GM10248 (cell line): ENCODE data around the gene ABHD12.
"Not testable (repeated sequence)": the region's sequence is repeated elsewhere in the genome, so short reads cannot be mapped to it uniquely, and the experiment has no call there.

Experiments
- CTCF ChIA-PET: fragments of 300-600 bp; sonication (Branson Sonifier 250); formaldehyde crosslinking; extraction: SDS; loops from one replicate; lab custom pipeline; 2021; ENCODE audit warnings: antibody characterized with exemption; lab: Yijun Ruan, JAX
- POLR2A ChIA-PET: fragments of 350-650 bp; sonication (Branson Sonifier 250); formaldehyde crosslinking; extraction: SDS; loops from one replicate; lab custom pipeline; 2020; ENCODE audit warnings: antibody characterized with exemption; lab: Yijun Ruan, JAX
- DNase-seq: peaks from one replicate; pipeline ENCODE4 v3.0.0; 2012; ENCODE audit errors: extremely low spot score
- CTCF ChIP-seq: IDR thresholded peaks from 2 replicates; pipeline ENCODE4 v1.5.1; 2012; ENCODE audit warnings: mild to moderate bottlenecking, low read depth; ENCODE audit errors: extremely low read depth, missing control alignments, control extremely low read depth

Gene ABHD12

GRCh38 chr20:25315418-25316210, 75.0 kb downstream of the ABHD12 start:
- POLR2A ChIA-PET, result no interaction called here
- DNase-seq, result no peak

DNA sequence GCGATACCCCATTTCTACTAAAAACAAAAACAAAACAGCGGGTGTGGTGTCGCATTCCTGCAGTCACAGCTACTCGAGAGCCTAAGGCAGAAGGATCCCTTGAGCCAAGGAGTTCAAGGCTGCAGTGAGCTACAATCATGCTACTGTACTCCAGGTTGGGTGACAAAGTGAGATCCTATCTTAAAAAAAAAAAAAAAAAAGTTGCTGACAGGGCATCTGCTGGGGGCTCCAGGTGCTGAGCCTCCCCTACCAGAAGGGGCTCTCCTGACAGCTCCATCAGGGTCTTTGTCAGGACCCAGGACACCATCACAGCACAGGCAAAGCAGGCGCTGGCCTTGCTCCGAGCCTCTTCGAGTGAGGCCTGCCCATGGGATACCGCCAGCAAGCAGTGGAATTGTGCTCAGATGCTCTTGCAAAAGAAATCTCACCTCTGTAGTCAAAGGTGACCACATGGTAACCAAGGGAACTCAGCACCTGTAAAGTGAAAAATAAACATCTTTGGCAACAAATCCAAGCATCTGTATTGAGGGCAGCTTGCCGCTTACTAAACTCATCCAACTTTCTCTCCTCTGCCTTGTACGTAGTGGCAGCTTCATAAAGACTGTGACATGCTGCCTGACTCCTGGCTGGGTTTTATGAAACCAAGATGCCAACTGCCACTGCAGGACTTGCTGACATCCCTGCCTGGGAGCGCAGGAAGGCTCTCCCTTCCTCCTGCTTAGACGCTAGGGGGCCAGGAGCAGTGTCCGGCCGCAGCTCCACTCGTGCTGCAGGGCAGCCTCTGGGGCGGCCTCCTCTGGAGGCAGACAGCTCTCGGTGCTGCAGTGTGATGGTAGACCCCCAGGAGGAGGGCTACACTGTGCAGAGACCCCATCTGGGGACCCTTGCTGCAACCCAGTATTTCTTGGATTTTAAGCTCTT, 75.9 kb downstream of the ABHD12 start:
- no peak for DNase-seq
- TF ChIP-seq CTCF, result no peak
- ChIA-PET CTCF (interaction anchor here (1.1 to 2.0 kb wide), 3 partner anchors 11 to 84 kb away, joined by 3 to 9 read pairs (median 3); no protein-coding TSS in a partner anchor), POLR2A (no interaction called here)

More at GRCh38 chr20:25315418-25316210, 75.0 kb downstream of the ABHD12 start:
- no peak for TF ChIP-seq CTCF
- CTCF ChIA-PET, result interaction anchor here (1.1 to 2.0 kb wide), 2 partner anchors 10 to 15 kb away, joined by 3 to 9 read pairs; no protein-coding TSS in a partner anchor

GRCh38 chr20:25313593-25313992, 77.0 kb downstream of the ABHD12 start:
- CTCF ChIA-PET, result interaction anchor here (1.4 to 2.0 kb wide), 2 partner anchors 13 to 18 kb away, joined by 4 to 9 read pairs; no protein-coding TSS in a partner anchor
- no peak for TF ChIP-seq CTCF
- POLR2A ChIA-PET, result no interaction called here
- DNase-seq, result no peak

DNA sequence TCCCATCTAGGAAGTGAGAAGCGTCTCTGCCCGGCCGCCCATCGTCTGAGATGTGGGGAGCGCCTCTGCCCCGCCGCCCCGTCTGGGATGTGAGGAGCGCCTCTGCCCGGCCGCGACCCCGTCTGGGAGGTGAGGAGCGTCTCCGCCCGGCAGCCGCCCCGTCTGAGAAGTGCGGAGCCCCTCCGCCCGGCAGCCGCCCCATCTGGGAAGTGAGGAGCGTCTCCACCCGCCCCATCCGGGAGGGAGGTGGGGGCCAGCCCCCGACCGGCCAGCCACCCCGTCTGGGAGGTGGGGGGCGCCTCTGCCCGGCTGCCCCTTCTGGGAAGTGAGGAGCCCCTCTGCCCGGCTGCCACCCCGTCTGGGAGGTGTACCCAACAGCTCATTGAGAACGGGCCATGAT, 77.9 kb downstream of the ABHD12 start:
- POLR2A ChIA-PET, DNase-seq: not testable (repeated sequence)
- CTCF ChIA-PET, result interaction anchor here (1.4 to 4.8 kb wide), 2 partner anchors 17 to 86 kb away, joined by 4 to 30 read pairs; no protein-coding TSS in a partner anchor

GRCh38 chr20:25310921-25311728, 79.5 kb downstream of the ABHD12 start:
- CTCF ChIA-PET, result interaction anchor here (1.0 to 4.8 kb wide), 4 partner anchors 11 to 87 kb away, joined by 3 to 30 read pairs (median 4); no protein-coding TSS in a partner anchor
- DNase-seq, result no peak
- TF ChIP-seq CTCF, result no peak
- POLR2A ChIA-PET, result no interaction called here

DNA sequence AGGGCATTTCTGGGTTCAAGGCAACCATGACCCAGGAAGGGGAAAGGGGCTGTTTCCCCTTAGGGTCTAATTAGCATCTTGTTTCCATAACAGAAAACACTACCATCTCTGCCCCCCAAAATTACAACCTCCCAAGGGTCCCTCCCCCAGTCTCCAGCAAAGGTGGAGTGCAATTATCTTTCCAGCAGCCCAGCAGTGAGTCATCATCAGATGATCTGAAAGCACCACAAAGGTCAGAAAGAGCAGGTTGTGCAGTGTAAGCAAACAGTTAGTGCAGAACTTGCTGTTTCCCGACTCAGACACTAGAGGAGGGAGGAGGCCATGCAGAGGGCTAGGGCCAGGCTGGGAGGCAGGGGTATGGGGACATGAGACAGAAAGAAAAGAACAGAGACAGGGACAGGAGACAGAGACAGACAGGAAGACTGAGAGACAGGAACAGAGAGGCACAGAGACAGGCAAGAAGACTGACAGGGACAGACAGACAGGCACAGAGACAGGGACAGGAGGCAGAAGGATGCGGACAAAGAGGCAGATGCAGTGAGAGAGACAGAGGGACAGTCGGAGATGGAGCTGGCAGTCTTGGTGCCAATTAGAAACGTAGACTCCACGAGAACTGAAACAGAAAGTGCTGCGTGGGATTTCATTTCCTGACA, 80.2 kb downstream of the ABHD12 start:
- POLR2A ChIA-PET, result no interaction called here
- CTCF ChIA-PET, result interaction anchor here (1.0 to 4.8 kb wide), 4 partner anchors 11 to 88 kb away, joined by 3 to 30 read pairs (median 4); no protein-coding TSS in a partner anchor
- peak; percentile 82 for DNase-seq
- TF ChIP-seq CTCF, result peak; percentile 72
